Measurements from ENCODE around the gene FKBP2. TPM values are rescaled to one million over a fixed set of nuclear protein-coding genes. Genes with fewer than 3 reads are reported as not detected.
A peak's percentile ranks its signal among the peaks of the same experiment; 100 is the strongest.

Gene FKBP2
- total and polyA plus RNA-seq, 2 of the 4 experiments (the other 2 are of a cell fraction) = 36.2 to 76.4 TPM

DNA sequence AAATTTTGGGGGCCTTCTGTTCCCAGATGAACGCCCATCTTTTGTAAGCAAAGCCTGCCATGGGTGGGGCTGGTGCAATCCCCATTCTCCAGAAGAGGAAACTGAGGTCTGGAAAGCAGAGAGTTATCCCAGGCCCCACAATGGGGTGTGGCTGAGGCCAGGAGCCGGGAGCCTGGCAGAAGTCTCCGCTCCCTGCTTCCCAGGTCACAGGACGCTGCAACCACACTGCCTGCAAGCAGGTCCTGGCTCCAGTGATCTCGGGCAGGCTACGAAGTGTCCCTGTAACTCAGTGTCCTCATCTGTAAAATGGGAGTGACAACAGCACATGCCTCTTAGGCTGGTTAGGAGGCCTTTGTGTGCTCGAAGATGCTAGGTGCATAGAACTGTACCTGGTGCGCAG, 12.1 kb downstream of the FKBP2 start:
- H2AK9ac ChIP-seq (replicated peaks; ENCODE audit: low read depth, low read length, poor library complexity) = peak overlapping the region; percentile 68
- no peaks in the 10 kb centered on the region for H3K9me1 ChIP-seq (ENCODE audit: insufficient read depth, low read length)
- peaks cover 5% of the 10 kb centered on the region; the same call in 1 of the 2 replicates for H4K20me1 ChIP-seq (ENCODE audit: insufficient read depth, low read length)
- no peak overlapping the region for H3K56ac ChIP-seq (ENCODE audit: extremely low read depth, insufficient read depth, low read length)
- H3K14ac ChIP-seq (replicated peaks; ENCODE audit: low read depth, low read length) = no peak overlapping the region
- no peak overlapping the region for H4K91ac ChIP-seq (ENCODE audit: insufficient read depth, low read depth, low read length)
- CTCF ChIA-PET = interaction anchor here (1.4 kb wide), 1 partner anchor 52 kb away, joined by 4 read pairs; no protein-coding TSS in a partner anchor
- H2BK5ac ChIP-seq (ENCODE audit: low read depth, low read length, poor library complexity, severe bottlenecking) = no peak overlapping the region
- DNase-seq = no peak
- WGBS, 2 experiments (ENCODE audit: extremely low coverage in 2 of 2, insufficient read length in 1 of 2) = 82% methylated on average over 5 of the region's 8 CpGs; no CpG with 5 or more reads in 1 of the 2 experiments
- H3K18ac ChIP-seq (ENCODE audit: low read depth, low read length) = no peak overlapping the region
- in situ Hi-C loops (cut with MboI; ENCODE audit: low sequenced_read_pairs) = no loop called here
- H3K27ac ChIP-seq (ENCODE audit: insufficient read depth, low read length) = no peak overlapping the region
- H3K4me2 ChIP-seq (ENCODE audit: low read depth, low read length) = peak overlapping the region; percentile 43
- no peak overlapping the region; the same call in 1 of the 2 replicates for H3K4me3 ChIP-seq (ENCODE audit: insufficient read depth, low read depth, low read length)
- H3K79me1 ChIP-seq (ENCODE audit: low read depth in 1 of 2, low read length in 2 of 2) = peaks cover 8 to 59% of the 10 kb centered on the region in 2 experiments
- no peak overlapping the region for H2BK120ac ChIP-seq (ENCODE audit: low read depth, low read length)
- POLR2A ChIA-PET (ENCODE audit: unreplicated experiment) = interaction anchor here (0.7 kb wide), 1 partner anchor 11 kb away, joined by 3 read pairs; no protein-coding TSS in a partner anchor
- peaks cover 20% of the 10 kb centered on the region for H3K36me3 ChIP-seq (ENCODE audit: control insufficient read depth, insufficient read depth, low read length)
- H3K9me3 ChIP-seq (ENCODE audit: control insufficient read depth, insufficient read depth, low read length) = no peaks in the 10 kb centered on the region
- H3K4me1 ChIP-seq (ENCODE audit: control insufficient read depth, insufficient read depth, low read length) = peaks cover 10% of the 10 kb centered on the region
- intact Hi-C loops (cut with micrococcal nuclease) = no loop called here
- TF ChIP-seq POLR2A (IDR thresholded peaks at IDR 0.05; ENCODE audit: low read depth, low read length) = no peak
- TF ChIP-seq MXI1 (IDR thresholded peaks at IDR 0.05; ENCODE audit: borderline replicate concordance, low read depth, low read length) = no peak
- no peak for TF ChIP-seq RCOR1 (IDR thresholded peaks at IDR 0.05; ENCODE audit: insufficient replicate concordance, low read length)
- no peak for TF ChIP-seq SMC3 (IDR thresholded peaks at IDR 0.05; ENCODE audit: low read depth, low read length)
- no peak for TF ChIP-seq RFX5 (IDR thresholded peaks at IDR 0.05; ENCODE audit: low read depth, low read length)
- no peak for TF ChIP-seq BHLHE40 (IDR thresholded peaks at IDR 0.05; ENCODE audit: low read depth, low read length)
- TF ChIP-seq CHD1 (IDR thresholded peaks at IDR 0.05; ENCODE audit: low read depth, low read length) = no peak
- no peak for TF ChIP-seq RAD21 (IDR thresholded peaks at IDR 0.05; ENCODE audit: low read length)
- TF ChIP-seq, protein P1, sequence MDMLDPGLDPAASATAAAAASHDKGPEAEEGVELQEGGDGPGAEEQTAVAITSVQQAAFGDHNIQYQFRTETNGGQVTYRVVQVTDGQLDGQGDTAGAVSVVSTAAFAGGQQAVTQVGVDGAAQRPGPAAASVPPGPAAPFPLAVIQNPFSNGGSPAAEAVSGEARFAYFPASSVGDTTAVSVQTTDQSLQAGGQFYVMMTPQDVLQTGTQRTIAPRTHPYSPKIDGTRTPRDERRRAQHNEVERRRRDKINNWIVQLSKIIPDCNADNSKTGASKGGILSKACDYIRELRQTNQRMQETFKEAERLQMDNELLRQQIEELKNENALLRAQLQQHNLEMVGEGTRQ (IDR thresholded peaks at IDR 0.05; ENCODE audit: low read depth, low read length) = no peak
- TF ChIP-seq FOS (IDR thresholded peaks at IDR 0.05; ENCODE audit: low read depth, low read length) = no peak
- no peak for TF ChIP-seq CEBPB (IDR thresholded peaks at IDR 0.05; ENCODE audit: low read depth, low read length)
- TF ChIP-seq, protein P2, sequence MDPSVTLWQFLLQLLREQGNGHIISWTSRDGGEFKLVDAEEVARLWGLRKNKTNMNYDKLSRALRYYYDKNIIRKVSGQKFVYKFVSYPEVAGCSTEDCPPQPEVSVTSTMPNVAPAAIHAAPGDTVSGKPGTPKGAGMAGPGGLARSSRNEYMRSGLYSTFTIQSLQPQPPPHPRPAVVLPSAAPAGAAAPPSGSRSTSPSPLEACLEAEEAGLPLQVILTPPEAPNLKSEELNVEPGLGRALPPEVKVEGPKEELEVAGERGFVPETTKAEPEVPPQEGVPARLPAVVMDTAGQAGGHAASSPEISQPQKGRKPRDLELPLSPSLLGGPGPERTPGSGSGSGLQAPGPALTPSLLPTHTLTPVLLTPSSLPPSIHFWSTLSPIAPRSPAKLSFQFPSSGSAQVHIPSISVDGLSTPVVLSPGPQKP (IDR thresholded peaks at IDR 0.05; ENCODE audit: borderline replicate concordance, low read depth, low read length) = no peak
- TF ChIP-seq MAZ (IDR thresholded peaks at IDR 0.05; ENCODE audit: borderline replicate concordance, low read depth, low read length) = no peak
- H3K23ac ChIP-seq (ENCODE audit: low read depth, low read length) = no peak overlapping the region
- H2BK20ac ChIP-seq (ENCODE audit: low read depth, low read length) = no peak overlapping the region
- 0 out of 2 replicates have a peak overlapping the region, but pooled peaks have one; percentile 4 for H3K4ac ChIP-seq (ENCODE audit: low read depth, low read length)
- H2AFZ ChIP-seq (replicated peaks; ENCODE audit: low read length, poor library complexity) = no peak overlapping the region
- H2AK5ac ChIP-seq (ENCODE audit: low read depth, low read length) = peak overlapping the region; percentile 47; the same call in 1 of the 2 replicates
- 0 out of 2 replicates have a peak overlapping the region, but pooled peaks have one; percentile 2 for H3K9ac ChIP-seq (ENCODE audit: low read depth, low read length)
- no peak overlapping the region for H4K8ac ChIP-seq (ENCODE audit: low read depth in 2 of 2, low read length in 2 of 2)
- BruUV-seq (replicated peaks) = no TSS peak
- dilution Hi-C loops (cut with HindIII; ENCODE audit: low sequenced_read_pairs, unreplicated experiment) = no loop called here
- H2BK15ac ChIP-seq (ENCODE audit: low read depth, low read length) = no peak overlapping the region
- no peaks in the 10 kb centered on the region for H3K27me3 ChIP-seq (ENCODE audit: control insufficient read depth, insufficient read depth, low read length)
- H4K5ac ChIP-seq (ENCODE audit: low read depth, low read length) = no peak overlapping the region
- ATAC-seq (ENCODE audit: low read depth) = no peak
